Measurements from ENCODE around the gene RPL4. TPM values are rescaled to one million over a fixed set of nuclear protein-coding genes. Genes with fewer than 3 reads are reported as not detected.
"Not testable (repeated sequence)": the region's sequence is repeated elsewhere in the genome, so short reads cannot be mapped to it uniquely, and the experiment has no call there.

RPL4 gene
- total and polyA plus RNA-seq, 2 donors (not counting 1 experiment from before 2014, with no cell fraction given) = 2,546 to 2,691 TPM

GRCh38 chr15:66503780-66504562 lies 684 bp downstream of the RPL4 start:
- no peaks in the 10 kb centered on the region for H3K9me3 Mint-ChIP-seq (ENCODE audit: insufficient read depth)
- H3K27me3 Mint-ChIP-seq = no peaks in the 10 kb centered on the region
- Histone ChIP-seq H2AFZ (ENCODE audit: insufficient read depth, low read depth, low read length, poor library complexity, severe bottlenecking) (peak overlapping the region; percentile 90), H3K27ac (ENCODE audit: low read length in 2 of 2) (peak overlapping the region; percentile 83 to 90), H3K27me3 (replicated peaks in 1 of 4; ENCODE audit: control extremely low read depth in 1 of 4, control insufficient read depth in 3 of 4, insufficient read depth in 4 of 4, low read length in 3 of 4) (no peaks in the 10 kb centered on the region), H3K9ac (ENCODE audit: low read length) (peak overlapping the region; percentile 93), H3K4me1 (ENCODE audit: control insufficient read depth in 2 of 2, insufficient read depth in 2 of 2, low read length in 2 of 2) (peaks cover 21 to 26% of the 10 kb centered on the region in 2 donors), H3K4me3 (ENCODE audit: control extremely low read depth in 1 of 5, extremely low read depth in 1 of 5, insufficient read depth in 1 of 5, low read depth in 2 of 5, low read length in 4 of 5) (peak overlapping the region; percentile 81 to 99 (median 85)), H3K36me3 (replicated peaks in 1 of 2; ENCODE audit: control extremely low read depth in 1 of 2, control insufficient read depth in 1 of 2, extremely low read depth in 1 of 2, insufficient read depth in 2 of 2, low read length in 1 of 2) (peaks cover 3 to 45% of the 10 kb centered on the region in 2 experiments), H4K20me1 (ENCODE audit: control insufficient read depth, insufficient read depth, low read length, poor library complexity, severe bottlenecking) (peaks cover 16% of the 10 kb centered on the region), H3K9me3 (ENCODE audit: control extremely low read depth in 1 of 3, control insufficient read depth in 2 of 3, insufficient read depth in 1 of 3, low read length in 2 of 3) (no peaks in the 10 kb centered on the region), H3K4me2 (replicated peaks; ENCODE audit: low read depth, low read length, poor library complexity, severe bottlenecking) (peak overlapping the region; percentile 87), H3K79me2 (ENCODE audit: control insufficient read depth, insufficient read depth, low read length) (peaks cover 47% of the 10 kb centered on the region)
- ATAC-seq (ENCODE audit: low read depth) = no peak
- intact Hi-C loops (cut with micrococcal nuclease) = loop anchor here (2.0 kb wide), 3 partner anchors 197 to 359 kb away; no protein-coding TSS in a partner anchor
- ChIA-PET CTCF (interaction anchor here (1.3 to 2.0 kb wide), 2 partner anchors 117 to 1774 kb away, joined by 4 to 10 read pairs; partner anchors contain the start of genes FEM1B and MAP2K1), POLR2A (interaction anchor here (0.6 to 1.3 kb wide), 2 partner anchors 83 to 210 kb away, joined by 3 to 6 read pairs; partner anchors contain the start of gene DIS3L)
- TF ChIP-seq EZH2 (IDR thresholded peaks at IDR 0.05; ENCODE audit: borderline replicate concordance, insufficient read depth, low read depth, low read length, poor library complexity, severe bottlenecking) = no peak
- WGBS (ENCODE audit: insufficient coverage) = 0% methylated on average over 4 of the region's 12 CpGs
- H3K27ac Mint-ChIP-seq = peak overlapping the region; percentile 98
- no peak for DNase-seq
- peak overlapping the region; percentile 99 for H3K4me3 Mint-ChIP-seq
- H3K4me1 Mint-ChIP-seq = peaks cover 42% of the 10 kb centered on the region

DNA sequence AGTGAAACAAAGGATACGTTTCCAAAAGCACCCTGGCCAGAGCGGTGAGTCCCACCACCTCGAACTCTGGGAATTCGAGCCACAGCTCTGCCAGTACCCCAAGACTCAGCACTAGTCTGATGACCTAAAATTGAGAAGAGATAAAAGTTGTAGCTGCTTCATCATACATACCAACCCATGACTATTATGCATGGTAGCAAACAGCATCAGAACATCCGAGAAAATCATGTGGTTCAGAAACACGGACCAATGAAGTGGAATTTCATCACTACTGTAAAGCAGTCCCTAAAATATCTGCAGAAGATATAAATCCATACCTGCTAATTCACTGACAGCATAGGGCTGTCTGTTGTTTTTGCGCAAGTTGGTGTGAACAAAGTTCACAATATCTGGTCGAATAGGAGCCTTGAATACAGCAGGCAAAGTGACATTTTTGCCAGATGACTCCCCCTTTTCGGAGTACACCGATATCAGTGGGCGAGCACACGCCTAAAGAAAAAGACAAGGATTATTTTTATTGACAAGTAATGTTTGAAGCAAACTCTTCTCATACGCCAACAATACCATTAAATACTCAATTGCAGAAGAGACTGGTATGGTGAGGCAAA lies 1.5 kb downstream of the RPL4 start:
- CTCF ChIA-PET; H3K9me3 Mint-ChIP-seq (ENCODE audit: insufficient read depth); H2AFZ ChIP-seq (ENCODE audit: insufficient read depth, low read depth, low read length, poor library complexity, severe bottlenecking); H3K27me3 Mint-ChIP-seq; POLR2A ChIA-PET; DNase-seq; H3K9me3 ChIP-seq (ENCODE audit: control extremely low read depth in 1 of 3, control insufficient read depth in 2 of 3, insufficient read depth in 1 of 3, low read length in 2 of 3); intact Hi-C loops (cut with micrococcal nuclease); H3K27me3 ChIP-seq (replicated peaks in 1 of 4; ENCODE audit: control extremely low read depth in 1 of 4, control insufficient read depth in 3 of 4, insufficient read depth in 4 of 4, low read length in 3 of 4); ATAC-seq (ENCODE audit: low read depth): not testable (repeated sequence)
- H3K36me3 ChIP-seq (replicated peaks in 1 of 2; ENCODE audit: control extremely low read depth in 1 of 2, control insufficient read depth in 1 of 2, extremely low read depth in 1 of 2, insufficient read depth in 2 of 2, low read length in 1 of 2) = peaks cover 3 to 54% of the 10 kb centered on the region in 2 experiments
- WGBS (ENCODE audit: insufficient coverage) = 86% methylated on average over 2 of the region's 13 CpGs
- H3K79me2 ChIP-seq (ENCODE audit: control insufficient read depth, insufficient read depth, low read length) = peaks cover 47% of the 10 kb centered on the region
- H3K4me2 ChIP-seq (replicated peaks; ENCODE audit: low read depth, low read length, poor library complexity, severe bottlenecking) = peak overlapping the region; percentile 87
- H3K27ac Mint-ChIP-seq = peak overlapping the region; percentile 98
- H4K20me1 ChIP-seq (ENCODE audit: control insufficient read depth, insufficient read depth, low read length, poor library complexity, severe bottlenecking) = peaks cover 24% of the 10 kb centered on the region
- peak overlapping the region in 4 of 5 experiments; percentile 81 to 94 (median 83) for H3K4me3 ChIP-seq (ENCODE audit: control extremely low read depth in 1 of 5, extremely low read depth in 1 of 5, insufficient read depth in 1 of 5, low read depth in 2 of 5, low read length in 4 of 5)
- peaks cover 44% of the 10 kb centered on the region for H3K4me1 Mint-ChIP-seq
- peak overlapping the region; percentile 93 for H3K9ac ChIP-seq (ENCODE audit: low read length)
- peak overlapping the region; percentile 83 to 90 for H3K27ac ChIP-seq (ENCODE audit: low read length in 2 of 2)
- peak overlapping the region; percentile 99 for H3K4me3 Mint-ChIP-seq
- H3K4me1 ChIP-seq (ENCODE audit: control insufficient read depth in 2 of 2, insufficient read depth in 2 of 2, low read length in 2 of 2) = peaks cover 24 to 32% of the 10 kb centered on the region in 2 donors

Measured in B cell (primary cell).